Pancreas (tissue), 10 donors: Measurements from ENCODE around the gene KARS1. TPM values are rescaled to one million over a fixed set of nuclear protein-coding genes. Genes with fewer than 3 reads are reported as not detected.
A peak's percentile ranks its signal among the peaks of the same experiment; 100 is the strongest.
"Not testable (repeated sequence)": the region's sequence is repeated elsewhere in the genome, so short reads cannot be mapped to it uniquely, and the experiment has no call there.

Experiments used
- ATAC-seq, 4 donors: fragments of 200-7000 bp; cut with Tn5 transposase; one replicate each; pipeline versions ENCODE4 v1.8.0 to v1.9.1; 2020; ENCODE audit warnings: mild to moderate bottlenecking in 4 of 4, moderate library complexity in 4 of 4
- DNase-seq, 6 donors: peaks; one replicate each; pipeline ENCODE4 v3.0.0-alpha.2; 2020
- FAIRE-seq: peaks from 2 replicates; lab custom pipeline; 2012; peaks lifted over from hg19 to GRCh38; lab: Jason Lieb, UNC
- H3K27ac ChIP-seq, 4 donors: fragments of 200-600 bp; sonication (generic); 1 replicate in 3 of 4; 2 replicates in 1 of 4; pipeline versions ENCODE4 v1.5.0 to v1.8.0; 2020
- H3K27me3 ChIP-seq, 4 donors: fragments of 200-600 bp; one replicate each; pipeline ENCODE4 v1.8.0; 2021
- H3K36me3 ChIP-seq, 3 donors: fragments of 200-600 bp; sonication (generic) in 1 of 3; one replicate each; pipeline versions ENCODE4 v1.5.0 to v1.8.0; 2020 to 2021
- H3K4me1 ChIP-seq, 3 donors: fragments of 200-600 bp; one replicate each; pipeline ENCODE4 v1.8.0; 2021
- H3K4me3 ChIP-seq, 4 donors: fragments of 200-600 bp; sonication (generic) in 2 of 4; one replicate each; pipeline versions ENCODE4 v1.5.0 to v1.8.0; 2020 to 2021
- H3K9me3 ChIP-seq, 4 donors: fragments of 200-600 bp; one replicate each; pipeline ENCODE4 v1.8.0; 2021
- WGBS, 2 donors: extraction: QIAGEN DNeasy Blood & Tissue Kit; methylation state at CpG; one replicate each; pipeline ENCODE4 v1.1.7; 2013; 5-methylcytosine and 5-hydroxymethylcytosine counted together
- intact Hi-C, 3 donors: fragments of 100-400 bp; cut with DNase I; formaldehyde crosslinking; loops; one replicate each; pipeline versions ENCODE4 v1.11.1 to v1.14.2; 2022
- polyA plus RNA-seq, 2 donors: library from polyadenylated mRNA; stranded (reverse); fragments of 200-250 nt; gene quantifications; one replicate each; pipeline ENCODE4 v1.2.3, GENCODE V29; 2013
- total RNA-seq, 6 donors: library from RNA; stranded (reverse); fragmentation: NEBNext Ultra II Directional in 4 of 6; extraction: Animal tissue kit (Norgen Biotek cat#: 25700) in 4 of 6; gene quantifications; one replicate each; pipeline versions ENCODE4 v1.2.1 to v1.2.4, GENCODE V29; 2021 to 2023
- TF ChIP-seq, protein P1 (sequence below), 4 donors: fragments of 200-600 bp; sonication (generic) in 3 of 4; IDR thresholded peaks; one replicate each; pipeline versions ENCODE4 v1.5.0 to v1.8.0; 2021; ENCODE audit warnings: antibody characterized with exemption in 4 of 4
- donor health status: healthy with polysubstance abuse.
- donor health status: DM: no; HTN: no; CAD: no; lungs with moderate emphysema.
- donor health status: DM: no; HTN: no; CAD: no.
- donor health status: control.
- donor health status: control.
- donor health status: Bipolar disorder and iron deficiency.
- donor health status: DM: yes; HTN: yes; CAD: no.
- donor health status: DM: no; HTN: no; CAD: no.
- donor health status: DM: no; HTN: no; CAD: no.
- donor health status: DM: yes; HTN: yes; CAD: no.

KARS1 gene
- total and polyA plus RNA-seq, 8 donors, result 47.2 to 70.7 (median 58.5) TPM

DNA sequence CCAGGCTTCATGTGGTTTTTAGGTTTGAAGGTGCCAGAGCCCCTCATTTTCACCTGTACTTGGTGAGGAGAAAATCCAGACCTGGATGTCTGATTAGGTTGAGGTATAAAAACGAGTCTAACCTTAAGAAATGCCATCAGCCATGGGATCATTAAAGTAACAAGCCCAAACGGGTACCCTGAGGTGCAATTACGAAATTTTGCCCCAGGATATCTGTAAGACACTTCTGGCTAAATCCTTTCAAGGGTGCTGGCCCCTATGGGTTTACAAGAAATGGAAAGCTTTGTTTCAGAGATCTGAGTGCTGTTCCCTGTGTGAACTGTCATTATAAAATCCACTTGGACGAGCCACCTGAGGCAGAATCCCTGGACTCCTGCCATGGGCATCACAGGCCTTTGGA, 44.2 kb downstream of the KARS1 start:
- intact Hi-C loops, result no loop called here
- Histone ChIP-seq H3K36me3 (peaks cover 3 to 19% (median 8%) of the 10 kb centered on the region in 3 donors), H3K4me1 (no peaks in the 10 kb centered on the region), H3K27ac (no peak overlapping the region), H3K4me3 (no peak overlapping the region), H3K27me3 (no peaks in the 10 kb centered on the region), H3K9me3 (no peaks in the 10 kb centered on the region)
- no peak for FAIRE-seq
- TF ChIP-seq, protein P1, sequence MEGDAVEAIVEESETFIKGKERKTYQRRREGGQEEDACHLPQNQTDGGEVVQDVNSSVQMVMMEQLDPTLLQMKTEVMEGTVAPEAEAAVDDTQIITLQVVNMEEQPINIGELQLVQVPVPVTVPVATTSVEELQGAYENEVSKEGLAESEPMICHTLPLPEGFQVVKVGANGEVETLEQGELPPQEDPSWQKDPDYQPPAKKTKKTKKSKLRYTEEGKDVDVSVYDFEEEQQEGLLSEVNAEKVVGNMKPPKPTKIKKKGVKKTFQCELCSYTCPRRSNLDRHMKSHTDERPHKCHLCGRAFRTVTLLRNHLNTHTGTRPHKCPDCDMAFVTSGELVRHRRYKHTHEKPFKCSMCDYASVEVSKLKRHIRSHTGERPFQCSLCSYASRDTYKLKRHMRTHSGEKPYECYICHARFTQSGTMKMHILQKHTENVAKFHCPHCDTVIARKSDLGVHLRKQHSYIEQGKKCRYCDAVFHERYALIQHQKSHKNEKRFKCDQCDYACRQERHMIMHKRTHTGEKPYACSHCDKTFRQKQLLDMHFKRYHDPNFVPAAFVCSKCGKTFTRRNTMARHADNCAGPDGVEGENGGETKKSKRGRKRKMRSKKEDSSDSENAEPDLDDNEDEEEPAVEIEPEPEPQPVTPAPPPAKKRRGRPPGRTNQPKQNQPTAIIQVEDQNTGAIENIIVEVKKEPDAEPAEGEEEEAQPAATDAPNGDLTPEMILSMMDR (IDR thresholded peaks at IDR 0.05), result no peak
- WGBS, 2 donors, result 80 to 85% methylated on average over 4 of the region's 4 CpGs
- no peak for ATAC-seq
- DNase-seq, result no peak

DNA sequence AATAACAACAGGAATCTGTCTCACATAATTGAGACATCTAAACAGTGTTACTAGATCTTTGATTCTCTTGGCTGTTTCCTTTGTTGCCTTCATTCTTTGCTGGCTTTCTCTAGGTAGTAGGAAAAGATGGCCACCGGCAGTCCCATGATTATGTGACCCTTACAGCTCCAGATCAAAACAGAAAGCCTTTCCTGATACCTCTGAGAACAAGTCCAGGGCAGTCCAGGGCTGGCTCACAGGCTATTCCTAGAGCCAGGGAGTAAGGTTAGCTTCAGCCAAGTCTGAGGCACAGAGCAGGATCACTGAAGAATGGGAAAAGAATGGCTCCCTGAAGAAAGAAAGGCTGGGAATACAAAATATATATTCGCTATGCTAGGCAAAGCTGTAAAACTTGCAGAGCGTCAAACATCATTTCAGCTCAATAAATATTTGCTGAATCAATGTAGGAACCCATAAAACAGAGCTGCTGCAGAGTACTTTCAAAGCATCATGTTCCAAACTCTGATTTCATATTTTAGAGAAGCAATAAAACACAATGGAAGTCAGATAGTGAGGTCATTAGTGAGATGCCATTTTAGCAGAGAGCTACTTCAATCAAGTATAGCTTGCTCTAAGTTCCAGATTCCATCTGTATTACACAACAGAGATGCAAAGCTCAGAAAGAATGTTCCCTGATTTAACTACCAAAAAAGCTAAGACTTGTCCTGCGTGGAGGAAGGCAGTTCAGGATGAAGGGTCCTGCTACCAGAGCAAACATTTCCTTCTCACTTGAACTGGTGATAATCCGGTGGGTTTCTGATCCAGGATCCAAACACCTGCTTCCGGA, 47.8 kb downstream of the KARS1 start:
- no peak overlapping the region for H3K27ac ChIP-seq
- no peaks in the 10 kb centered on the region for H3K4me1 ChIP-seq
- TF ChIP-seq, protein P1 (IDR thresholded peaks at IDR 0.05), result no peak
- FAIRE-seq, result no peak
- no peak for DNase-seq
- H3K9me3 ChIP-seq, result no peaks in the 10 kb centered on the region
- H3K4me3 ChIP-seq, result no peak overlapping the region
- intact Hi-C loops, result no loop called here
- no peaks in the 10 kb centered on the region for H3K27me3 ChIP-seq
- no peak for ATAC-seq
- peaks cover 3 to 14% (median 5%) of the 10 kb centered on the region in 3 donors for H3K36me3 ChIP-seq
- WGBS, 2 donors, result 93 to 95% methylated on average over 6 of the region's 6 CpGs

DNA sequence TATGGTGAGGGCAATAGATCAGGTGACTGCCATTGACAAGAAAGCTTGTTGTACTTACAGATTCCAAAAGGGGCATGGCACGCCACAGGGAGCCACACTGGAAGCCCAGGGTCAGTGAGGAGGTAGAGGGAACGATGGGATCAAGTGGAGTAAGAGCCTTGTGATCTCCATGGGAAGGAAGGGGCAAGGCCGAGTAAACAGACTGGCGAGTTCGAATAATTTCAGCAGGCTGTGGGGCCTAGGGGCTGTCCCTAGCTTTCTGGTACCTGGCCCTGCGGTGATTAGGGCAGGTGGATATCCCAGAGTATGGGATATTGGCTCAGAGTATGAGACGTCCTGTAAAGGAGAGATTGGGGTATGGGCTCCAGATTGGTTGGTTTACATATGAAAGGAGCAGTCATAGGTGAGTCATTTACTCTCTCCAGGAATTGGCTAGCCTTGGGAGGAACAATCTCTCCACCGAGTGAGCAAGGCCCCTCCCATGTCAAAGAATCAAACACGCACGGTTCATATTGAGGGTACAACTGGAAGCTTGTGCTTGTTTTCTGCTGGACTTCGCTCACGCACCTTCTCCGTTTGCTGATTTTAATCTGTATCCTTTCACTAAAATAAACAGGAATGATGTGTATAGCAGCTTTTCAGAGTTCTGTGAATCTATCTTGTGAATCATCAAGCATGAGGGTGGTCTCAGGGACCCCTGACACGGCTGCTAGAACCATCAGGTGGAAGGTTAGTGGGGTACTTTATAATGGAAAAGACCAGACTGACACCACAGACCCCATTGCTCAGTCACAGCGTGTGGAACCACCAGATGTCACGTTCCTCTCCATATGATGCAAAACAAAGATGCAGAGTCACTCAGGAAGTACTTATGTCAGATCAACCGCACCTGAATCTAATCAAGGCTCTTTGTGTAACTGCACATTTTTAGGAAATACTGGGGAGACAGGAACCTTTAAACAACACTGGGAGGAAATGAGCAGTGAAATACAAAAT, 53.3 kb downstream of the KARS1 start:
- ATAC-seq, result peak in 1 of 4 donors; percentile 22
- FAIRE-seq, result no peak
- TF ChIP-seq, protein P1 (IDR thresholded peaks at IDR 0.05), result no peak

DNA sequence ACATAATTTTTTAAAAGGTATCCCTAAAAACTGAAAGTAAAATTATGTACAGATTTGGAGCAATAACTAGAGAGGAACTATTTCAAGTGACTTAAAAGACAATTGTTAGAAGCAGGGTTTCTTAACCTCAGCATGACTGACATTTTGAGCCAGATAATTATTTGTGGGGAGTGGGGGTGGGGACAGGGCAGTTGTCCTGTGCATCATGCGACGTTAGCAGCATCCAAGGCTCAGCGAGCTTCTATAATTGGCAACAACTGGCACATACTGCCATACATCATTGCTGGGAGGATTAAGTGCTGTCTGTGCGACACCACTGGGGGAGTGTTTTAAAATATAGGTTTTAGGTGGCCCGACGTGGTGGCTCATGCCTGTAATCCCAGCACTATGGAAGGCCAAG, 54.2 kb downstream of the KARS1 start:
- FAIRE-seq (no peak), ATAC-seq (no peak), DNase-seq (no peak)
- Histone ChIP-seq H3K27me3 (no peaks in the 10 kb centered on the region), H3K9me3 (no peaks in the 10 kb centered on the region), H3K4me1 (no peaks in the 10 kb centered on the region), H3K27ac (no peak overlapping the region), H3K36me3 (no peaks in the 10 kb centered on the region), H3K4me3 (no peak overlapping the region)
- intact Hi-C loops, result no loop called here
- TF ChIP-seq, protein P1 (IDR thresholded peaks at IDR 0.05), result no peak
- WGBS, 2 donors, result 93 to 95% methylated on average over 6 of the region's 6 CpGs

More for the DNA sequence above, 53.3 kb downstream of the KARS1 start:
- intact Hi-C loops, result no loop called here
- no peak overlapping the region for H3K4me3 ChIP-seq
- H3K4me1 ChIP-seq, result no peaks in the 10 kb centered on the region
- 81 to 83% methylated on average over 17 of the region's 17 CpGs for WGBS, 2 donors
- H3K27ac ChIP-seq, result no peak overlapping the region
- H3K9me3 ChIP-seq, result no peaks in the 10 kb centered on the region
- H3K36me3 ChIP-seq, result no peaks in the 10 kb centered on the region
- no peaks in the 10 kb centered on the region for H3K27me3 ChIP-seq
- DNase-seq, result no peak

DNA sequence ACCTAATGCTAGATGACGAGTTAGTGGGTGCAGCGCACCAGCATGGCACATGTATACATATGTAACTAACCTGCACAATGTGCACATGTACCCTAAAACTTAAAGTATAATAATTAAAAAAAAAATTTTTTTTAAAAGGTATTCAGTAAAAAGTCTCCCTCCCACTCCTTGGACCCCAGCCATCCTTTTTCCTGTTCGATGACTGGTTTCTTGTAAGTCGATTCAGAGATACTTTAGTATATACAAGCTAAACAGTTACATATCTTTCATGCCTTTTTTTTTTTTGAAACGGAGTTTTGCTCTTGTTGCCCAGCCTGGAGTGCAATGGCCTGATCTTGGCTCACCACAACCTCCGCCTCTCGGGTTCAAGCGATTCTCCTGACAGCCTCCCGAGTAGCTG, 55.5 kb downstream of the KARS1 start:
- H3K9me3 ChIP-seq, H3K27ac ChIP-seq, H3K4me1 ChIP-seq, intact Hi-C loops, ATAC-seq, FAIRE-seq, H3K4me3 ChIP-seq, DNase-seq, H3K27me3 ChIP-seq, H3K36me3 ChIP-seq: not testable (repeated sequence)
- WGBS, 2 donors, result 82 to 86% methylated on average over 7 of the region's 9 CpGs
